Measurements from ENCODE around the gene TMEM26.

TMEM26 gene

GRCh38 chr10:61415824-61416223 is 37.4 kb downstream of the TMEM26 start:
- no peaks in the 10 kb centered on the region for H3K9me3 ChIP-seq (ENCODE audit: severe bottlenecking)
- DNase-seq (ENCODE audit: low spot score) (no peak), ATAC-seq (ENCODE audit: low read depth) (no peak)
- TF ChIP-seq CTCF (IDR thresholded peaks at IDR 0.05; ENCODE audit: poor library complexity, severe bottlenecking): no peak
- H3K27me3 ChIP-seq (ENCODE audit: insufficient read depth, poor library complexity, severe bottlenecking): no peaks in the 10 kb centered on the region
- no peak overlapping the region for H3K27ac ChIP-seq (ENCODE audit: poor library complexity, severe bottlenecking)
- no peaks in the 10 kb centered on the region for H3K4me1 ChIP-seq (ENCODE audit: insufficient read depth, poor library complexity, severe bottlenecking)
- no peaks in the 10 kb centered on the region for H3K36me3 ChIP-seq (ENCODE audit: low read depth)
- no peak overlapping the region for H3K4me3 ChIP-seq (ENCODE audit: severe bottlenecking)

- Histone ChIP-seq H3K27ac (ENCODE audit: poor library complexity, severe bottlenecking) (no peak overlapping the region), H3K36me3 (ENCODE audit: low read depth) (no peaks in the 10 kb centered on the region), H3K4me1 (ENCODE audit: insufficient read depth, poor library complexity, severe bottlenecking) (no peaks in the 10 kb centered on the region), H3K27me3 (ENCODE audit: insufficient read depth, poor library complexity, severe bottlenecking) (no peaks in the 10 kb centered on the region), H3K9me3 (ENCODE audit: severe bottlenecking) (no peaks in the 10 kb centered on the region), H3K4me3 (ENCODE audit: severe bottlenecking) (no peak overlapping the region)
- no peak for TF ChIP-seq CTCF (IDR thresholded peaks at IDR 0.05; ENCODE audit: poor library complexity, severe bottlenecking)
- no peak for ATAC-seq (ENCODE audit: low read depth)
- DNase-seq (ENCODE audit: low spot score): no peak
Measured at GRCh38 chr10:61411706-61412105, 41.5 kb downstream of the TMEM26 start.

- H3K36me3 ChIP-seq (ENCODE audit: low read depth): no peaks in the 10 kb centered on the region
- no peak for TF ChIP-seq CTCF (IDR thresholded peaks at IDR 0.05; ENCODE audit: poor library complexity, severe bottlenecking)
- ATAC-seq (ENCODE audit: low read depth) (no peak), DNase-seq (ENCODE audit: low spot score) (no peak)
- H3K27ac ChIP-seq (ENCODE audit: poor library complexity, severe bottlenecking): no peak overlapping the region
- H3K9me3 ChIP-seq (ENCODE audit: severe bottlenecking): no peaks in the 10 kb centered on the region
- H3K4me1 ChIP-seq (ENCODE audit: insufficient read depth, poor library complexity, severe bottlenecking): no peaks in the 10 kb centered on the region
- H3K4me3 ChIP-seq (ENCODE audit: severe bottlenecking): no peak overlapping the region
- H3K27me3 ChIP-seq (ENCODE audit: insufficient read depth, poor library complexity, severe bottlenecking): no peaks in the 10 kb centered on the region
Measured at GRCh38 chr10:61410353-61411070, 42.7 kb downstream of the TMEM26 start.

- no peak for TF ChIP-seq CTCF (IDR thresholded peaks at IDR 0.05; ENCODE audit: poor library complexity, severe bottlenecking)
- Histone ChIP-seq H3K27ac (ENCODE audit: poor library complexity, severe bottlenecking) (no peak overlapping the region), H3K36me3 (ENCODE audit: low read depth) (no peaks in the 10 kb centered on the region), H3K4me3 (ENCODE audit: severe bottlenecking) (no peak overlapping the region), H3K27me3 (ENCODE audit: insufficient read depth, poor library complexity, severe bottlenecking) (no peaks in the 10 kb centered on the region), H3K4me1 (ENCODE audit: insufficient read depth, poor library complexity, severe bottlenecking) (no peaks in the 10 kb centered on the region), H3K9me3 (ENCODE audit: severe bottlenecking) (no peaks in the 10 kb centered on the region)
- ATAC-seq (ENCODE audit: low read depth) (no peak), DNase-seq (ENCODE audit: low spot score) (no peak)
Measured at GRCh38 chr10:61409157-61409556, 44.0 kb downstream of the TMEM26 start.

- no peak for TF ChIP-seq CTCF (IDR thresholded peaks at IDR 0.05; ENCODE audit: poor library complexity, severe bottlenecking)
- H3K27me3 ChIP-seq (ENCODE audit: insufficient read depth, poor library complexity, severe bottlenecking): no peaks in the 10 kb centered on the region
- no peaks in the 10 kb centered on the region for H3K36me3 ChIP-seq (ENCODE audit: low read depth)
- DNase-seq (ENCODE audit: low spot score) (no peak), ATAC-seq (ENCODE audit: low read depth) (no peak)
- H3K4me3 ChIP-seq (ENCODE audit: severe bottlenecking): no peak overlapping the region
- H3K9me3 ChIP-seq (ENCODE audit: severe bottlenecking): no peaks in the 10 kb centered on the region
- no peaks in the 10 kb centered on the region for H3K4me1 ChIP-seq (ENCODE audit: insufficient read depth, poor library complexity, severe bottlenecking)
- H3K27ac ChIP-seq (ENCODE audit: poor library complexity, severe bottlenecking): no peak overlapping the region
Measured at GRCh38 chr10:61408105-61408504, 45.1 kb downstream of the TMEM26 start.
